HG02763 (cell line): ENCODE measurements around the gene HS3ST5.

Experiments used
- ATAC-seq: cut with Tn5 transposase; IDR thresholded peaks from one replicate; pipeline ENCODE4 v1.9.1; 2021; ENCODE audit warnings: mild to moderate bottlenecking, moderate library complexity; ENCODE audit not compliant: unreplicated experiment

The HS3ST5 gene

DNA sequence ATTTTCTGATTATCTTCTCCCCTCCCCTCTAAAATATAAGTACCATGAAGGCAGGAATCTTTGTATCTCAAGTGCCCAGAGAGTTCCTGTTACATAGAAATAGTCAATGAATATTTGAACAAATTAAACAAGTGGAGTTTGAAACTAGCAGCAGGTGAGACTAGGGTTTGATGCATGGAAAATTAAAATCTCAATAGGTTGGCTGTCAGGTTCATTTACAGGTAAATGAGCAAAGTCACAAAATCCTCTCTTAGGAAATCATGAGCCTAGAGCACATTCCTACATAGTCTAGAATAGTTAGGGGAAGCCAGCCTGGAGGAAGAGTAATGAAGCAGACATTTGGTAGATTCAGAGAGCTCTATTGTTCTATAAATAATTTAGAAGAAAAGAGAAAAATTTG lies 140.4 kb downstream of the HS3ST5 start:
- no peak for ATAC-seq

GRCh38 chr6:114200891-114201290 lies 141.9 kb downstream of the HS3ST5 start:
- no peak for ATAC-seq

- no peak for ATAC-seq
Observed at GRCh38 chr6:114195631-114196403, 147.0 kb downstream of the HS3ST5 start.

- ATAC-seq: no peak
Observed at GRCh38 chr6:114195027-114195365, 147.8 kb downstream of the HS3ST5 start.

DNA sequence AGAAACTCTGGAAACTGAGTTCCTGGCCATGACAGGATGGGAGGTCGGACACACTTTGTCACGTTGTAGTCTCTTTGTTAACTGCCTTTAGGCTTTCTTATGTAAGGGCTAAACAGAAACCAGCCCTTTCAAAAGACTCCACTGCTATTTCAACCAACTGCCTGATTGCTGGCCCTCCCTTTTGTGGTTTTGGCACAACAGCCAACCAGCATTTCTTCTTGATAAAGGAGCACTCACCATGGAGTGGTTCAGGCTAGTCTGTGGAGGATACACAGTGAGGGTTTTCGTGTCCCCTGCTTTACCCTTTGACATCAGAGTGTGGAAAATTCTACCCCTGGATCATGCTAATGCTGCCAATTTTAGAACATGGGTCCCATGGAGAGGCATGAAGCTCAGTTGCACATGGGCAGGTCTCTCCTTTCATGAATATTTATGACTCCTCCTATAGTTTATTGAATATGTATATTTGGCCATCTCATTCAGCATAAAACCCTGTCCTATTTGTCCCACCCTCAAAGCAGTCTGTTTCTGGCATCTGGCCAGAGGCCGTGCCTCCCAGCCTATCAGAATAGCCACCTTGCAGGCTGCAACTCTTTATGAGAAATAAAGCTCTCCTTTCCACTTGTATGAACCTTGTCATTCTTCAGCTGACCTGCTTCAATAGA lies 148.3 kb downstream of the HS3ST5 start:
- no peak for ATAC-seq

GRCh38 chr6:114187563-114187962 lies 155.3 kb downstream of the HS3ST5 start:
- no peak for ATAC-seq

- no peak for ATAC-seq
Observed at GRCh38 chr6:114181664-114182063, 161.2 kb downstream of the HS3ST5 start.

DNA sequence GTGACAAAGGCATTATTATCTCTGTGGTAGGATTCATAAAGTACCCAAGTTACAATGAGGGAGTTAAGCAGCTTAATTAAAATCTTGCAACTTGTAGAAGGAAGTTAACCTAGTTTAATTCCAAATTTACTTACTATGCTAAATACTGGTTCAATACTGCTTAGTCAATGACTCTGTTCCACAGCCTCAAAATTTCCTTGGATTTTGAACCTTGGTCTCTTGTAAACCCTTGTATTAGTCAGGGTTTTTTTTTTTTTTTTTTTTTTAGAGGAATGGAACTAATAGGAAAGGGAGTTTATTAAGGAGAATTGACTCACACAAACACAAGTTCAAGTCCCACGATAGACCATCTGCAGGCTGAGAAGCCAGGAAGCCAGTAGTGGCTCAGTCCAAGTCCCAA lies 163.4 kb downstream of the HS3ST5 start:
- ATAC-seq: no peak

DNA sequence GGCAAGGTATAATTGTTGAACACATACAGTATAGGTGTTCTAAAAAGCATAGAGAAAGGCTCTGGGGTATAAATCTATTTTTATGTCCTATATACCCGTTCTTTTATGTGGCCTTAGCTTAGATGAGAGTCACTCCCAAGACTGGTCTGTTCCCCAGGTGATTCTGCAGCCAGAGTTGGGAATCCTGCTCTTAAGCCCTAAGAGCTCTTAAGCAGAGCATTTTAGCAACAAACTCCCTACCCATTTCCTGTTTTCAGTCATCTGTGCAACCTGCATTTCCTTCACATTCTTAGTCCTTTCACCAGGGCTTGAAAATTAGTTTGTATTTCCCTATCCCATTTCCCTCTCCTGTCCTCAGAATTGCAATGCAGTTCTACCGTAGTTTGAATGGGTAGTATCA lies 166.1 kb downstream of the HS3ST5 start:
- no peak for ATAC-seq

DNA sequence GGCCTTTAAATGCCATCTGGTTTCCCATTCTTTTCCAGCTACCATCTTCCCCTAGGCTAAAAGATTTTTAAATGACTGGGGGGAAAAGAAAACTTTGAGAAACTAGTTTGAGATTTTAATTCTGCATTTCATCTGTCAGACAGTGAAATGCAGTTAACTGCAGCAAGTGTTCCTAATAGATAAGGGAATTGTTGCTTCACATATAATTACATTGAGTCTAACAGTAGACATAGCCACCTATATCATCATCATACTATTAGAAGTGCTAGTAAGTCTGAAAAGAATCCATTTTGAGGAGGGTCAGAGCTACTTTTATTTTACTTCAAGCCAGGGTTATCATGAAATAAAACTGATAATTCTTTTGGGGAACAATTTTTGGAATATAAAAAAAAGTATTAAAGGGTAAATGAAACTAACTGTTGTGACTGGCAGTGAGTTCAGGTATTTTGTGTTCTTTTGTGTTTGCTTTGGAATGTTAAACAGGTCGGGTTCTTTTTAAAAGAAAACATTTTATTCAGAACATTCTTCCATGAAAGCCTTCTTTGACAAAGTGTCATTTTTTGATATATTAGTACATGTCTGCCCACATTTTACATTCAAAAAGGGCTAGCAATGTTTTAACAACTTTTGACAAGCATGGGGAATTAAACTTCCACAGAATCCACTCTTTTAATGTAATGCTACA lies 170.1 kb downstream of the HS3ST5 start:
- ATAC-seq: no peak

- no peak for ATAC-seq
Observed at GRCh38 chr6:114171473-114171872, 171.3 kb downstream of the HS3ST5 start.

GRCh38 chr6:114170958-114171387 lies 171.8 kb downstream of the HS3ST5 start:
- no peak for ATAC-seq

DNA sequence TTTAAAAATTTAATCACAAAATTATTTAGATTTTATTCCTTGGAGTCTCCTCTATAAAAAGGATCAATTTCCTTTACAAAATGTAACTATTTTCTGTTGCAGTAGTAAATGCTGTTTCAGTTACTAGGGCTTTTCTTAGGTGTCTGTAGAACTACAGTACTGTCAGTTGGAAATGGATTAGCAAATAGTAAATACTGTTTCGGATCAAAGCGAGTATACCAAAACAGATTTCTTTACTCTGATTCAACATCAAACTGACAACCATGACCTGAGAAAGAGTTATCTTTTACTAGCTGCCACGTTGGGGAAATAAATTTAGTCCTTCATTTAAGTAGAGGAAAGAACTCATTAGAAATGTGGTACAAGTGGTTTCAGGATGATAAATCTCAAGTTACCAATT lies 172.5 kb downstream of the HS3ST5 start:
- ATAC-seq: no peak

GRCh38 chr6:114169763-114170162 lies 173.1 kb downstream of the HS3ST5 start:
- no peak for ATAC-seq

DNA sequence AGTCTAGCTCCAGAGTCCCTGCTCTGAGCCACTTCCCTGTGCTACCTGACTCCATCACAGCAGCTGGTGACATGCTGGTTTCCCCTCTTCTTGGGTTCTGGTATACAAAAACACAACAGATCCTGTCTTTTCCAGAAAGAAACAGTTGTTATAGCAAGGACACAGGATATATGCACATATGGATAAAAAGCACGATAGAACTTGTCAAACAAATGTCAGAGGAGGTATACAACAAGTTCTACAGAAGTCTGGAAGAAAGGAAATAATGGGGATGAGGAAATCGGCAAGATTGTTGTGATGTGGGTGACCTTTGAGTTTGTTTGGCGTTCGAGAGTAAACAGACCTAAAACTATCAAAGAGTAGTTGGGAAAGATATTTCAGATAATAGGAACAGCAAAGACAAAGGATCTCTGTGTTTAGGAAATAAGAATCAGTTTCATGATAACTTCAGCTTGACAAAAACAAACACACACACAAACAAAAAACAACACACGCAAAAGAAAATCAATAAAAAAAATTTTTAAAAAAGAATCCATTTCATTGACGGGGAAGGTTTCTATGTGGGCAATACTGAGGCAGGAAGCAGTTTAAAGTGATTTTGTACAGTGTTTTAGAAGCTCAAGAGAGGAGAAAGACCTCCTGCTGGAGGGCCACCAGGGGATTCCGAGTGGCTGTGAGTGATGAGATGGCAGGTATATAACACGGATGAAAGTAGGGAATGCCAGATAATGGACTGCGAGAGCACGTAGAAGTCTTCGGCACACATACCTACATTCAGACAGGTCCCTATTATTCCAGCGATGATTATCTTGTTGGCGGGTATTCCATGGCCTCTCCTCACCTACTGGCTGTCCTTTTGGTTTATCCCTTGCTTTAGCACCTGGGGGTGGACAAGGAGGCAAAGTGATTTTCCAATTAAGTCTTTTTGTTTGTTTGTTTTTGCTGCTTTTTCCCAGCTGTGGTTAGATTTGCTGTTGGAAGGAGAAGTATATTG lies 174.9 kb downstream of the HS3ST5 start:
- ATAC-seq: no peak

DNA sequence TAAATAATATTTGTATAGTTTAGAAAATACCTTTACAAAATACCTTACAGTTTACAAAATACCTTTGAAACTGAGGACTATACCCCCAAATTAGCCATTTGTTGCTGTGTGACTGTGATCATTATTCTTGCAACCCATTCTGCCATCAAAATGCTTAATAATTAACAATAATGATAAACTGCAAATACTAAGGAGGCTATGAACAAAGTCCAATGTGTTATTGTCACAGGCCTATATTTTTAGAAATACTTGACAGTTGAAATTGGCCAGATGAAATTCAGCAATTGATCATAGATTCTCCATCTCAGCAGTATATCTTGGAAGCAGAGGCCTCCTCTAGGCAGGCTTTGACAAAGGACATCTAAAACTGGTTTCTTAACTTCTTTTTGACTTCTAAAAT lies 178.6 kb downstream of the HS3ST5 start:
- no peak for ATAC-seq

DNA sequence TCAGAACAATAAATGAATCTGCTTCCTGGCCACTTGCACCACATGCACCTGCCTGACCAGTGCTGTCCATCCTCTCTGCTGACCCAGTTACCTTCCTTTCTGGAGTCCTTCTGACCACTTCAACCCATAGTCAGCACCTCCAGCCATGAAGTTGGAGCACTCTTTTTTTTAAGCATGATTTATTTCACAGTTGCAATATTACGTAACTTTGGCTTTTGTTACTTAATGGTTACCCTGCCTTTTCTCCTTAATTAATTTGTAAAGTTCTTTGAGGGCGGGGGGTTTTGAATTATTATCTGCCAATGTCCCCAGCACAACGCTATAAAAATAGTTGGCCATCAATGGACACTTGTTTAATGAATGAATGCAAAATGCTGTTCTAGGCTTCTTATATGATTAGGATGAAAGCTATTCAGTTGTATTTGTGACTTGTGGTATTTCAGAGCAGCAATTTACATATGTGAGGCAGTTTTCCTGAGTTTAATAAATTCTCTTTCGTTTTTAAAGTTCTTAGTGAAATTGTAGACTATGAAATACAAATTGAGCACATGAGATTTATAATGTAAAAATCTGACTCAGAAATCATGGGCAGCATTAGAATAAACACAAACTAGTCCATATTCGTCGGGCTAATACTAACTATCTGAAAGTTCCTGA lies 180.0 kb downstream of the HS3ST5 start:
- ATAC-seq: no peak

DNA sequence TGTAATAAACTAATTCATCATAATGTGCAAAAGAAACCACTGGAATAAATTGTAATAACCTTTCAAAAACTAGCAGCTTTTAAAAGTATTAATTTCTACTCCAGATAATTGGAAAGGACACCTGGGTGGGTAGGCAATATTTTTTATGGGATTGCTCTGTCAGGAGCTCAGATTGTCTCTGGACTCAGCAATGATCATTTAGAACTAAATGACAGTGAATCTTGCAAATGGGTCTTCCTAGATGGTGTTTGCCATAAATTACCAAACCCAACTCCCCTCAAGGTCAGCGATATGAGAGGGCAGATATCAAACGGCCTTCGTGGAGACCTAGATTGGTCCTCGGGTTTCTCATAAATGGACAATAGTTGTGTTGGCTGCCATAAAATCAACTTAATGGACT lies 181.9 kb downstream of the HS3ST5 start:
- ATAC-seq: no peak

GRCh38 chr6:114159727-114160126 lies 183.1 kb downstream of the HS3ST5 start:
- ATAC-seq: no peak
